HEK293T (cell line): ENCODE measurements around the gene TEN1.

Experiments used
- CTCF ChIA-PET: fragments of 350-600 bp; formaldehyde crosslinking; extraction: SDS; loops from one replicate; lab custom pipeline; 2021; ENCODE audit warnings: antibody characterized with exemption, inconsistent platforms; lab: Yijun Ruan, JAX
- POLR2A ChIA-PET: fragments of 350-600 bp; formaldehyde crosslinking; extraction: SDS; loops from one replicate; lab custom pipeline; 2020; ENCODE audit warnings: antibody characterized with exemption, inconsistent platforms; lab: Yijun Ruan, JAX
- DNase-seq: peaks from one replicate; pipeline ENCODE4 v3.0.0; 2012; ENCODE audit warnings: mixed read lengths; ENCODE audit errors: extremely low spot score
- ARNT ChIP-seq: fragments of 450-650 bp; IDR thresholded peaks from 2 replicates; pipeline ENCODE4 v1.6.1; 2017; ENCODE audit warnings: mild to moderate bottlenecking
- BHLHE40 ChIP-seq: fragments of 450-650 bp; IDR thresholded peaks from 2 replicates; pipeline ENCODE4 v1.6.1; 2016; ENCODE audit warnings: mild to moderate bottlenecking, moderate library complexity, borderline replicate concordance
- CTBP1 ChIP-seq: fragments of 450-650 bp; IDR thresholded peaks from 2 replicates; pipeline ENCODE4 v1.6.1; 2016; ENCODE audit warnings: borderline replicate concordance
- ELF4 ChIP-seq: fragments of 450-650 bp; IDR thresholded peaks from 2 replicates; pipeline ENCODE4 v1.6.1; 2017; ENCODE audit warnings: antibody characterized with exemption
- FOXA1 ChIP-seq: fragments of 450-650 bp; IDR thresholded peaks from 2 replicates; pipeline ENCODE4 v1.6.1; 2016; ENCODE audit warnings: mild to moderate bottlenecking
- FOXK2 ChIP-seq: fragments of 450-650 bp; IDR thresholded peaks from 2 replicates; pipeline ENCODE4 v1.6.1; 2016; ENCODE audit warnings: mild to moderate bottlenecking
- FOXM1 ChIP-seq: fragments of 450-650 bp; IDR thresholded peaks from 2 replicates; pipeline ENCODE4 v1.6.1; 2017; ENCODE audit warnings: mild to moderate bottlenecking, borderline replicate concordance
- HDGF ChIP-seq: fragments of 450-650 bp; IDR thresholded peaks from 2 replicates; pipeline ENCODE4 v1.6.1; 2017; ENCODE audit warnings: antibody characterized with exemption, borderline replicate concordance
- L3MBTL2 ChIP-seq: fragments of 450-650 bp; conservative IDR thresholded peaks from 2 replicates; pipeline ENCODE4 v1.6.1; 2016; ENCODE audit warnings: mild to moderate bottlenecking
- LEF1 ChIP-seq: fragments of 450-650 bp; IDR thresholded peaks from 2 replicates; pipeline ENCODE4 v1.6.1; 2017; ENCODE audit warnings: mild to moderate bottlenecking, borderline replicate concordance
- NFRKB ChIP-seq: fragments of 450-650 bp; IDR thresholded peaks from 2 replicates; pipeline ENCODE4 v1.6.1; 2016; ENCODE audit warnings: mild to moderate bottlenecking, moderate library complexity
- PKNOX1 ChIP-seq: fragments of 450-650 bp; IDR thresholded peaks from 2 replicates; pipeline ENCODE4 v1.6.1; 2016
- SP1 ChIP-seq: fragments of 450-650 bp; IDR thresholded peaks from 2 replicates; pipeline ENCODE4 v1.6.1; 2017
- SUZ12 ChIP-seq: fragments of 450-650 bp; IDR thresholded peaks from 2 replicates; pipeline ENCODE4 v1.6.1; 2016; ENCODE audit warnings: mild to moderate bottlenecking
- TARDBP ChIP-seq: fragments of 450-650 bp; IDR thresholded peaks from 2 replicates; pipeline ENCODE4 v1.6.1; 2016
- ZNF384 ChIP-seq: fragments of 450-650 bp; IDR thresholded peaks from 2 replicates; pipeline ENCODE4 v1.6.1; 2016

TEN1 gene

GRCh38 chr17:76027159-76027839 is 48.3 kb downstream of the TEN1 start, which contains the start of gene EVPL:
TSS of gene EVPL (minus strand) at chr17:76027306. CDS start at chr17:76027198, 108 bp downstream.
- no peak for TF ChIP-seq ELF4
- no peak for TF ChIP-seq SP1
- no peak for TF ChIP-seq ZNF384
- no peak for TF ChIP-seq SUZ12
- TF ChIP-seq HDGF = no peak
- no peak for TF ChIP-seq BHLHE40
- TF ChIP-seq NFRKB = no peak
- TF ChIP-seq L3MBTL2 = no peak
- no peak for TF ChIP-seq TARDBP
- TF ChIP-seq CTBP1 = no peak
- TF ChIP-seq LEF1 = no peak
- no peak for TF ChIP-seq FOXK2
- TF ChIP-seq FOXM1 = no peak
- TF ChIP-seq ARNT = no peak
- ChIA-PET CTCF (interaction anchor here (0.7 kb wide), 1 partner anchor 234 kb away, joined by 3 read pairs; no protein-coding TSS in a partner anchor), POLR2A (no interaction called here)
- DNase-seq = no peak

- TF ChIP-seq ARNT (no peak), HDGF (no peak), CTBP1 (no peak), FOXM1 (no peak), TARDBP (no peak), L3MBTL2 (no peak), SUZ12 (no peak), ELF4 (no peak), NFRKB (no peak), ZNF384 (no peak), PKNOX1 (no peak)
- ChIA-PET CTCF (interaction anchor here (0.8 kb wide), 1 partner anchor 12 kb away, joined by 4 read pairs; no protein-coding TSS in a partner anchor), POLR2A (no interaction called here)
- DNase-seq = no peak
These were observed 53.2 kb downstream of the TEN1 start for GRCh38 chr17:76032073-76032779.

- DNase-seq = no peak
- POLR2A ChIA-PET = no interaction called here
- TF ChIP-seq FOXM1 = no peak
- no peak for TF ChIP-seq HDGF
- TF ChIP-seq L3MBTL2 = no peak
- TF ChIP-seq ELF4 = no peak
- TF ChIP-seq NFRKB = no peak
- TF ChIP-seq SP1 = no peak
- TF ChIP-seq ZNF384 = no peak
- no peak for TF ChIP-seq PKNOX1
- TF ChIP-seq BHLHE40 = no peak
- TF ChIP-seq ARNT = no peak
- no peak for TF ChIP-seq FOXA1
- no peak for TF ChIP-seq TARDBP
- TF ChIP-seq LEF1 = no peak
- no peak for TF ChIP-seq FOXK2
- no peak for TF ChIP-seq SUZ12
- CTCF ChIA-PET = interaction anchor here (0.8 kb wide), 1 partner anchor 13 kb away, joined by 4 read pairs; no protein-coding TSS in a partner anchor
These were observed 53.7 kb downstream of the TEN1 start for GRCh38 chr17:76032780-76033108.

- ChIA-PET CTCF (interaction anchor here (0.8 to 1.0 kb wide), 2 partner anchors 13 to 19 kb away, joined by 4 read pairs; no protein-coding TSS in a partner anchor), POLR2A (interaction anchor here (0.7 to 1.0 kb wide), 2 partner anchors 13 to 79 kb away, joined by 3 read pairs; no protein-coding TSS in a partner anchor)
- TF ChIP-seq L3MBTL2 = no peak
- no peak for TF ChIP-seq SUZ12
- TF ChIP-seq CTBP1 = no peak
- no peak for TF ChIP-seq LEF1
- TF ChIP-seq BHLHE40 = no peak
- no peak for TF ChIP-seq ARNT
- TF ChIP-seq TARDBP = no peak
- TF ChIP-seq ZNF384 = no peak
- TF ChIP-seq SP1 = no peak
- no peak for TF ChIP-seq FOXK2
- TF ChIP-seq FOXA1 = no peak
- no peak for DNase-seq
These were observed 54.1 kb downstream of the TEN1 start for GRCh38 chr17:76033139-76033538.

GRCh38 chr17:76034428-76035350 is 55.6 kb downstream of the TEN1 start:
- POLR2A ChIA-PET = interaction anchor here (0.6 kb wide), 1 partner anchor 975 kb away, joined by 3 read pairs; no protein-coding TSS in a partner anchor
- no peak for DNase-seq
- CTCF ChIA-PET = interaction anchor here (0.7 kb wide), 1 partner anchor 20 kb away, joined by 3 read pairs; no protein-coding TSS in a partner anchor
- TF ChIP-seq SP1 (no peak), FOXM1 (no peak)
